ENCODE data around the gene GLI2.

- TF ChIP-seq CTCF (tag by site-specific recombination; IDR thresholded peaks at IDR 0.05) (no peak), ZNF239 (tag by site-specific recombination; IDR thresholded peaks at IDR 0.05) (no peak), YY1 (tag by site-specific recombination; IDR thresholded peaks at IDR 0.05) (no peak)
Observed at GRCh38 chr2:120722568-120723421, 12.9 kb upstream of the GLI2 start.
